ENCODE results near the gene FCMR.
A peak's percentile ranks its signal among the peaks of the same experiment; 100 is the strongest.
"Not testable (repeated sequence)": the region's sequence is repeated elsewhere in the genome, so short reads cannot be mapped to it uniquely, and the experiment has no call there.

The FCMR gene

GRCh38 chr1:206949641-206950040, 27.9 kb upstream of the FCMR start:
- DNase-seq (ENCODE audit: low read depth in 2 of 2): no peak

GRCh38 chr1:206949208-206949607, 27.5 kb upstream of the FCMR start:
- no peak for DNase-seq (ENCODE audit: low read depth in 2 of 2)

DNA sequence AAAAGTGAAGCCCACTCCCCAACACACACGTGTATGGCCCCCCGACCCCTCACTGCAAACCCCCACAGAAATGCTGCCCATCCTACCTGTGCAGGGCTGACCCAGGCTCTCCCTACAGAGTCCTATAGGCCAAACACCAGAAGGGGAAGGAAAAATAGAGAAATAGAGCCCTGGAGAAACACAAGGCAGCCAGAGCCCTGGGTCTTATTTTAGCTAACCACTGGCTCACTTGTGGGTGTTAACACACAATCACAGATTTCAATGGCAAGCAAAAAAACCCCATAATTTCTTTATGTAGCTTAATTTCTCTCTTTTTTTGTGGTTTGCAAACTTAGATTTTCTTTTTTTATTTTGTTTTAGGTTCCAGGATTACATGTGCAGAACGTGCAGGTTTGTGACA, 25.5 kb upstream of the FCMR start:
- DNase-seq (ENCODE audit: low read depth in 2 of 2): no peak

GRCh38 chr1:206946261-206946660, 24.5 kb upstream of the FCMR start, which contains the start of gene PIGR:
PIGR (minus strand) TSS chr1:206946466; CDS start chr1:206940531, 5,935 bp downstream.
- DNase-seq (ENCODE audit: low read depth in 2 of 2): no peak

DNA sequence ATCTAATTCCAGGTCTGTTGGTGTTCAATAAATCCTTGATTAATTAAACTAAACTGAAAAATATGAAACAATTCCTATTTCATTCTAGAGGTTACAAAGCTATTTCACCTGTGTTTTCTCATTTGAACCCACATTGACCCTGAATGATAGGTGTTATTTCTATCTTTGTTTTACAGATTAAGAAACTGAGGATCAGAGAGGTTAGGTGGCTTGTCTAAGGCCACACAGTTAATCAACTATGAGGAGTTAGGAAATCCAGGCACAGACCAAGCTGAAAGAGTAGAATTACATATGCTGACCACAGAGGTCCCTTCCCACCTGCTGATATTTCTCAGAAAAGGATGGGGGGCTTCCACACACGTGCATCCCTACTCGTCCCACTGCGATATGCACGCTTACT, 24.0 kb upstream of the FCMR start:
- no peak for DNase-seq (ENCODE audit: low read depth in 2 of 2)

- DNase-seq (ENCODE audit: low read depth in 2 of 2): no peak
These were observed 23.0 kb upstream of the FCMR start for GRCh38 chr1:206944703-206945102.

GRCh38 chr1:206941766-206942418, 20.2 kb upstream of the FCMR start:
- no peak for DNase-seq (ENCODE audit: low read depth in 2 of 2)

DNA sequence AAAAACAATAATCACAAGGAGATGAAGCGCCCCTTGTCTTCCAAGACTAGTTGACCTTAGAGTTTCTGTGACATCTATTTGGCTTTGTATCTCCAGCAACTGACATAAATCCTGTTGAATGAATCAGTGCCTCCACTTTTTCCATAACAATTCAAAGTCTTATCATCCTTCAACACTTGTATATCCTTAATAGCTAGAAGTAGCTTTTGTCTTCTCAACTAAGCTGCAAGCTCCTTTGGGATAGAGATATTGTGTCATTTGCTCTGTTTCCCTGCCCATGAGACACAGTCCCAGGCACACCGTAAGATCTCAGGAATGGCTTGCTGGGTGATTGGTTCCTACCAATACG, 18.8 kb upstream of the FCMR start:
- DNase-seq (ENCODE audit: low read depth in 2 of 2): no peak

- no peak for DNase-seq (ENCODE audit: low read depth in 2 of 2)
These were observed 18.3 kb upstream of the FCMR start for GRCh38 chr1:206939841-206940587.

DNA sequence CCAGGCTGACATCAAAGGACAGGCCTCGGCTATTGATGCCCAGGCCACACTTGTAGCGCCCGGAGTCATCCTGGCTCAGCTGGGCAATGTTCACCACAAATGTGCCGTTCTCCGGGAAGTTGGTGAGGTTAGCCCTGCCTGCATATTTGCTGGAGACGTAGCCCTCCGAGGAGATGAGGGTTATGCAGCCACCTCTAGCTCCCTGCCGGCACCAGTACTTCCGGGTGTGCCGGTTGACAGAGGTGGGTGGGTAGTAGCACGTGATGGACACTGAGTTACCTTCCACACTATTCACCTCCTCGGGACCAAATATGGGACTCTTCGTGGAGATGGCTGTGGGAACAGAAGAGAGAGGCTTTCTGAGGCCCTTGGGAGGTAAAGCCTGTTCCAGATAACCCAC, 17.4 kb upstream of the FCMR start:
- DNase-seq (ENCODE audit: low read depth in 2 of 2): no peak

DNA sequence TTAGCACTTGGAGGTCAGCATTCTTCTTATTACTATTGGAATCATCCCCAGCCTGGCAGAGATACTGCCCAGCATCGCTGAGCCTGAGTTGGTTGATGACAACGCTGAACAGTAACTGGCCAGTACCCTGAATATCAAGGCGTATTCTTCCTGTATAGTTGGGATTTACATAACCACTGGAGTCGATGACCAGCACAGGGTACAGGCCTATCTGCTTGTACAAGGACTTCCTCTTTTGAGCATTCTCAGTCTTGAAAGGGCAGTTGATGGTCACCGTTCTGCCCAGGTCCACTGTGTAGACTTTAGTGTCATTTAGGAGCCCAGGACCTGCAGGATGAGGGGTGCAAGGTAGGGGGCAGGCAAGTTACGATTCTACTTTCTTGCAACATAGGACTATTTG, 15.7 kb upstream of the FCMR start:
- no peak for DNase-seq (ENCODE audit: low read depth in 2 of 2)

DNA sequence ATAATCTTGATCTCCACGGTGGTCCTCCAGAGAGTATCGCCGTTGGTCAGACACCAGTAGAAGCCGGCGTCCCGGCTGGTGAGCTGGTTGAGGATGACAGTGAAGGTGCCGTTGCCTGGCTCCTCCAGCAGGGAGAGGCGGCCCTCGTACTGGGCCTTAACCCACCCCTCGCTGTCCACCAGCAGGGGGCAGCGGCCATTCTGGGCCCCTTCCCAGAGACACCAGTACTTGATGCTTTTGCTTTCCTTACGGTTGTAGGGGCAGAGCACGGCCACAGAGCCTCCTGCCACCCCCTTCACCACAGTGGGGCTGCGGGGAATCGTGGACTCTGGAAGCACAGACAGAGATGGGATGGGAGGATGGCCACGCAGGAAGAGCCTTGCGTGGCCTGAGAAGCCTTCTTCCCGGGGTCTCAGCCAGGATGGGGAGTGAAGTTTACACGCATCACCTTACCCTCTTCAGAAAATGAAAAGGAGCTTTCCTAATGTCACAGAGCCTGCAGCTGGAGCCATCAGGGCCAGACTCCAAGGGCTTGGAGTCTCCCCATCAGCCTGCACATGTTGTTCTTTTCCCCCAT, 13.8 kb upstream of the FCMR start:
- DNase-seq (ENCODE audit: low read depth in 2 of 2): peak; percentile 47 to 52

- peak; percentile 64 to 66 for DNase-seq (ENCODE audit: low read depth in 2 of 2)
These were observed 11.7 kb upstream of the FCMR start for GRCh38 chr1:206933333-206933945.

- no peak for DNase-seq (ENCODE audit: low read depth in 2 of 2)
These were observed 10.4 kb upstream of the FCMR start for GRCh38 chr1:206932177-206932576.

- DNase-seq (ENCODE audit: low read depth in 2 of 2): no peak
These were observed 10.0 kb upstream of the FCMR start for GRCh38 chr1:206931709-206932108.

DNA sequence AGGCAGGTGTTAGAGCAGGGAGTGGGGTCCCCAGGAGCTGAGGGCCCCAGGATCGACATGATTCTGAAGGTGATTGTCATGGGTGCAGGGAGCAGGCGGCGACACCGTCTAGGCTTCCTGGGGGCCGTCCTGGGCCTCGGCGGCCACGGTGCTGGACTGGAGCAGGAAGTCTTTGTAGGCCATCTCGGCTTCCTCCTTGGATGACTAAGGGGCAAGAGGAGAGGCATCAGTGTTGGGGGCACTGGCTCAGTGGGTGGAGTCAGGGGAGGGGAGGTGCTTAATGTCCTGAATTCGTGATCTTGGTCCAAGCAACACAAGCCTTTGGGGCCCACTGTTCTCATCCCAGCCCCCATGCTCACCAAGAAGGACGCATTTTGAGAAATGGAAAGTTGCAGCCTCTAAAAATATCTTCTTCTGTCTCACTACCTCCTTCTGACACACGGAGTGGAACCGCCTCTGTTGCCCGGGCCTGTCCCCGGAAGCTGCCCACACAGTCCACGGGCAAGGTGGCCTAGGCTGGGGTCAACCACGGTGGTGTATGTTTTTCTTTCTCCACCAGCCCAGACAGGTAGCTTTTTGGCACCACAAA, 8.6 kb upstream of the FCMR start:
- peak in 1 of 2 donors; percentile 28 for DNase-seq (ENCODE audit: low read depth in 2 of 2)

DNA sequence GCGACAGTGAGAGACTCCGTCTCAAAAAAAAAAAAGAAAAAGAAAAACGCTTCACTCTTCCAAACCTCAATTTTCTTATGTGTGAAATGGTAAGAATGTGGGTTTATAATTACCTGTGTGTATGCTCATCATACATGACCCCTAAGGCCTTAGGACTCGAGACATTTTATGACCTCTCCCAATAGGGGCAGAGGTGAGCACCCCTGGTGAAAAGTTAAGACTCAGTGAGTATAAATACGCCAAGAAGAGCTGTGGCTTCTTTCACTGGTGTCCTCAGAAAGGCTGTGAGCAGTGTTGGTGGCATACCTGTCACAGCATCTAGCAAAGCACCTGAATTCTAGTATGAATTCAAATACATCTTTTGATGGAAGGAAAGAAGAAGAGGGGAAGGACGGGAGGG, 7.8 kb upstream of the FCMR start:
- no peak for DNase-seq (ENCODE audit: low read depth in 2 of 2)

DNA sequence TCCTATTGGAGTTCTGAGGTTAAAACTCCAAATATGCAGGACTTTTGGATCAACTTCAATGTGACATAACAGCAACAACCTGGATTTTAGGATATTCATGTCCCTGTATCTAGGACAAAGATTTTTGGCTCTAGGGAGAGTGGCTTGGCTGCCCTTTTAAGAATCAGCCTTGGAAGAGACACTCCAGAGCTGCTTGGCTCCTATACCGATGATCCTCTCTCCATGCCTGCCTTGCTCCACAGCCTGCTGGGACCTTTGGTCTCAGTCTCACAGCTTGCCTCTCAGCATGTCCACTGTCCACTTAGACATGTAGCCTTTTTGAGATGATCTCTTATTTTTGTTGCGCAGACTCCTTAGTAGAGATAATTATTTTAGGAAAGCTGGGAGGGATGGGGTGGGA, 4.5 kb upstream of the FCMR start:
- DNase-seq (ENCODE audit: low read depth in 2 of 2): no peak

DNA sequence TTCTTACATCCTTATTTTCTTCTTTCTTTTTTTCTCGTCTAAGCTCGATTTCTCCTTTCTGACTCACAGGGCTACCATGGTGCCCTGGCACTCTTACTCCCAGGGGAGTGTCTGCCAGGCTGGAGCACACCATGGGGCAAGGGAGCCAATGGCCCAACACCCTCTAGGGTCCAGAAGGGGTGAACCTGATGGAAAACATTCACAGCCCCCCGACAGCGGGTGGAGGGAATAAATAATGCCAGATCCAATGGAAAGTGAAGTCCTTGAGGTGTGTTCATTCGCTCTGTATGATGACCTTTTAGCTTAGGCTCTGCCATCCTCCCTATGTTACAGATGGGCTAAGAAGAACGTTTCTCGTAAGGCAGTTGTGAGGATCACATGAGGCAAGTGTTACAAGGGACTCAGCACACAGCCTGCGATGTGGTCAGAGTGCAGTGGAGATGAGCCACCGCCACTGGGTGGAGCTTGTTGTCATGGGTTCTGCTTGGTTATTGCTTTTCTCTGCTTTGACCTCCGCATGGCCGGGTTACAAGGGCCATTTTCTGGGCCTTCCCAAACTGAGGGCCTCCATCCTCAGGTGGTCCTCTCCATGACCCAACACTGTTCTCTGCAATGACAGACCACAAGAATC, 3.5 kb upstream of the FCMR start:
- DNase-seq (ENCODE audit: low read depth in 2 of 2): no peak

DNA sequence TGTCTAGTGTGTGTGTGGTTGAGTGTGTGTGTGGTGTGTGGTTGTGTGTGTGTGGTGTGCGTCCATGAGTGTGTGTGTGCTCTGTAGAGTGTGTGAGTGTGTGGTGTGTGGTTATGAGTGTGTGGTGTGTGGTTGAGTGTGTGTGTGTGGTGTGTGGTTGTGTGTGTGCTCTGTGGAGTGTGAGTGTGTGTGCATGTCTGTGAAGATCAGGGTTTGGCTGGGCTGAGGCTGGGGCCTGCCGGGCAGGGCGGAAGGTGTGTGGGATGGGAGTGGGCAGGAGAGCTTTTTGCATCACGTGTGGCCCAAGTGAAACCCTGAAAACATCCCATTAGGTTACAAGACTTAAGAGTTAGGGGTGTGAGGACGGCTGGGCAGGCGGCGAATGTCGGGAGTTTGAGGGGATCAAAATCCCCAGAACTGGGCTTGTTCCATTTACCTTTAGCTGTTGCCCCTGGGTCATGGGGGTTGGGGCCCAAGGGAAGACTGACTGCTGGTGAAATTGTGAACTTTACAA, 2.9 kb upstream of the FCMR start:
- no peak for DNase-seq (ENCODE audit: low read depth in 2 of 2)

DNA sequence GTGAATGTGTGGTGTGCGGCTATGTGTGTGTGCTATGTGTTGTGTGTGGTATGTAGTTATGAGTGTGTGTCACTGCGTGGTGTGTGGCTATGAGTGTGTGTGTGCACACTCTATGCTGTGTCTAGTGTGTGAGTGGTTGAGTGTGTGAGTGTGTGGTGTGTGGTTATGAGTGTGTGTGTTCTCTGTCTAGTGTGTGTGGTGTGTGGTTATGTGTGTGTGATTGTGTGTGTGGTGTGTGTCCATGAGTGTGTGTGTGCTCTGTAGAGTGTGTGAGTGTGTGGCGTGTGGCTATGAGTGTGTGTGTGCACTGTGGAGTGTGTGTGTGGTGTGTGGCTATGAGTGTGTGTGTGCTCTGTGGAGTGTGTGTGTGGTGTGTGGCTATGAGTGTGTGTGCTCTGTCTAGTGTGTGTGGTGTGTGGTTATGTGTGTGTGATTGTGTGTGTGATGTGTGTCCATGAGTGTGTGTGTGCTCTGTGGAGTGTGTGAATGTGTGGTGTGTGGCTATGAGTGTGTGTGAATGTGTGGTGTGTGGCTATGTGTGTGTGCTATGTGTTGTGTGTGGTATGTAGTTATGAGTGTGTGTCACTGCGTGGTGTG, 2.3 kb upstream of the FCMR start:
- DNase-seq (ENCODE audit: low read depth in 2 of 2): not testable (repeated sequence)
